Testis (tissue), 2 donors: ENCODE measurements around the gene SEMA5A.

Experiments
- POLR2A ChIP-seq: fragments of 450-650 bp; IDR thresholded peaks from one replicate; pipeline ENCODE4 v1.6.1; 2017; ENCODE audit warnings: antibody characterized with exemption, mild to moderate bottlenecking, moderate library complexity
- TF ChIP-seq, protein P1 (sequence below), 3 experiments: fragments of 450-650 bp in 2 of 3; fragments of 200-600 bp in 1 of 3; sonication (generic) in 1 of 3; IDR thresholded peaks; one replicate each; pipeline ENCODE4 v1.5.1; 2016 to 2019; ENCODE audit warnings: antibody characterized with exemption in 3 of 3, mild to moderate bottlenecking in 2 of 3, moderate library complexity in 1 of 3

DNA sequence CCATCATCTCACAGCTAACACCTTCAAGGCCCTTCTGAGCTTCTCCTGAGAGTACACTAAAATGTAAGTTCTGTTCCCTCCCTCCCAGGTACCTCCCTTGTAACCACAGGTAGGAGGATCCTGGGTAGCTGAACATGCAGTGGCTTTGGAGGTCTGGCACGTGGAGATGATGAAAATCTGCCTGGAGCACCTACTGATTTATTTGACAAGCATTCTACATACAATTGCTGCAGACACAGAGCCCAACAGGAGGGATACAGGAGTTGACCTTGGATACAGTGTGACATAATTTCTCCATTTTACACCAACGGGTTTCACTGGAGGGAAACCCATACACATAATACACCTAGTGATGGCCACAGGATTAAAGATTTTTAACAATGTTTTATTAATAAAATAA is 478.7 kb downstream of the SEMA5A start:
- TF ChIP-seq, protein P1, sequence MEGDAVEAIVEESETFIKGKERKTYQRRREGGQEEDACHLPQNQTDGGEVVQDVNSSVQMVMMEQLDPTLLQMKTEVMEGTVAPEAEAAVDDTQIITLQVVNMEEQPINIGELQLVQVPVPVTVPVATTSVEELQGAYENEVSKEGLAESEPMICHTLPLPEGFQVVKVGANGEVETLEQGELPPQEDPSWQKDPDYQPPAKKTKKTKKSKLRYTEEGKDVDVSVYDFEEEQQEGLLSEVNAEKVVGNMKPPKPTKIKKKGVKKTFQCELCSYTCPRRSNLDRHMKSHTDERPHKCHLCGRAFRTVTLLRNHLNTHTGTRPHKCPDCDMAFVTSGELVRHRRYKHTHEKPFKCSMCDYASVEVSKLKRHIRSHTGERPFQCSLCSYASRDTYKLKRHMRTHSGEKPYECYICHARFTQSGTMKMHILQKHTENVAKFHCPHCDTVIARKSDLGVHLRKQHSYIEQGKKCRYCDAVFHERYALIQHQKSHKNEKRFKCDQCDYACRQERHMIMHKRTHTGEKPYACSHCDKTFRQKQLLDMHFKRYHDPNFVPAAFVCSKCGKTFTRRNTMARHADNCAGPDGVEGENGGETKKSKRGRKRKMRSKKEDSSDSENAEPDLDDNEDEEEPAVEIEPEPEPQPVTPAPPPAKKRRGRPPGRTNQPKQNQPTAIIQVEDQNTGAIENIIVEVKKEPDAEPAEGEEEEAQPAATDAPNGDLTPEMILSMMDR (IDR thresholded peaks at IDR 0.05), result no peak
- TF ChIP-seq POLR2A, result no peak
